Measurements from ENCODE around the gene ADAMTS12. TPM values are rescaled to one million over a fixed set of nuclear protein-coding genes. Genes with fewer than 3 reads are reported as not detected.

Gene ADAMTS12

DNA sequence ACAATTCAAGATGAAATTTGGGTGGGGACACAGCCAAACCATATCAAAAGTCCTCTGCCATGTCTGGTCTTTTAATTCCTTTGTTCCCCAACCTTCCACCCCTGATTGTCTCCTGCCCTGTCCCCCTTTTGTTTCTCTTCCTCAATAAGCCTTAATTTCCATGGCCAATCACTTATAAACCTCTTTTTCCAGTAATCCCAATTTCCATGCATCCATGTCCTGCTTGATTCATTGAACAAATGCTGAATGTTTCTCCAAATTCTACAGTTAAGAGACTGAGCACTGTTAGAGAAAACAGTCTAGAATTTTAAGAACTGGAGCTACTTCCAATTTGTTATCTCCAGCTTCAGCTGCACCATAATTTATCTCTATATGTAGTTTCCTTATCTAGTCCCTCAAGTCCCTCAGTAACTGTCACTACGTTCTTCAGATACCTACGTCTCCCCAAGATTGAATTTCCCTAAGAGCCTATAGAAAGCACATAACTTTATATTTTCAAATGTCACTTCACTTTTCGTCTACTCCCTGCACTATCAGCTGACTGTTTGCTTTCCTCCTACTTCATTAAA lies 416.8 kb downstream of the ADAMTS12 start:
- H3K9ac ChIP-seq (ENCODE audit: low read length) = no peak overlapping the region
- H4K8ac ChIP-seq (ENCODE audit: low read length) = no peak overlapping the region
- H3K4me2 ChIP-seq (ENCODE audit: low read length, poor library complexity, severe bottlenecking) = no peak overlapping the region
- no peak overlapping the region for H2AFZ ChIP-seq (ENCODE audit: low read depth, low read length)
- DNase-seq = no peak
- H3K4me3 ChIP-seq (ENCODE audit: insufficient read depth in 1 of 2, low read depth in 1 of 2, low read length in 2 of 2) = no peak overlapping the region
- no peak overlapping the region for H2BK15ac ChIP-seq (ENCODE audit: low read depth, poor library complexity, severe bottlenecking)
- H3K79me1 ChIP-seq (replicated peaks; ENCODE audit: low read length, poor library complexity, severe bottlenecking) = peaks cover 13% of the 10 kb centered on the region
- H3K27ac ChIP-seq (ENCODE audit: low read length, poor library complexity, severe bottlenecking) = no peak overlapping the region
- peaks cover 12 to 62% of the 10 kb centered on the region in 2 experiments for H3K36me3 ChIP-seq (ENCODE audit: control insufficient read depth in 1 of 2, insufficient read depth in 2 of 2, low read depth in 1 of 2, low read length in 2 of 2)
- H3K4ac ChIP-seq (ENCODE audit: low read depth in 1 of 2, low read length in 2 of 2) = no peak overlapping the region
- peaks cover 3% of the 10 kb centered on the region for H3K4me1 ChIP-seq (ENCODE audit: control insufficient read depth, insufficient read depth, low read depth, low read length)
- H2AK5ac ChIP-seq (ENCODE audit: low read length, severe bottlenecking) = no peak overlapping the region
- WGBS = 98% methylated on average over 3 of the region's 3 CpGs
- no peak overlapping the region for H2BK5ac ChIP-seq (ENCODE audit: low read depth, low read length, poor library complexity, severe bottlenecking)
- H2BK120ac ChIP-seq (ENCODE audit: low read depth, low read length) = no peak overlapping the region
- H3K27me3 ChIP-seq (ENCODE audit: control insufficient read depth in 1 of 2, insufficient read depth in 1 of 2, low read length in 2 of 2) = no peaks in the 10 kb centered on the region
- no peak overlapping the region for H3K14ac ChIP-seq (ENCODE audit: low read length in 2 of 2)
- no peaks in the 10 kb centered on the region for H3K9me3 ChIP-seq (ENCODE audit: control insufficient read depth, low read length)
- H2BK12ac ChIP-seq (ENCODE audit: low read length in 2 of 2) = no peak overlapping the region
- H4K91ac ChIP-seq (ENCODE audit: low read length) = no peak overlapping the region
- no peak overlapping the region for H3K18ac ChIP-seq (ENCODE audit: low read depth in 1 of 2, low read length in 2 of 2)
- no peak overlapping the region for H3K23ac ChIP-seq (ENCODE audit: low read length in 2 of 2)

DNA sequence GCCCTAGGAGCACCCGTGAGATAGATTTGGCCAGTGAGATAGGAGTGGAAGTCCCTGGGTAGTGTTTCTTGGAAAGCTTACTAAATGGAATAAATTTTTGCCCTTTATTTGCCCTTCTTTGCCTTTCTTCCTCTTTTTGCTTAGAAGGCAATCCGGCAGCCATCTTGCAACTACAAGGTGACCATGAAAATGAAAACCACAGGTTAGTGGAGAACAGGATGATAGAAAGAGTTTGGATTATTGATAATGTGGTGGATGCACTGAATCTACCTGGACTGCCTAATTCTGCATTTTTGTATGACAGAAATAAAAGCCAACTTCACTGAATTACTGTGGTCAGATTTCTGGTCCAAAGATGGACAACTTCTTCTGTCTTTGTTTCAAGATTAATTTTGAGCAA lies 417.8 kb downstream of the ADAMTS12 start:
- no peaks in the 10 kb centered on the region for H3K9me3 ChIP-seq (ENCODE audit: control insufficient read depth, low read length)
- 100% methylated on average over 2 of the region's 2 CpGs for WGBS
- peaks cover 1% of the 10 kb centered on the region for H3K4me1 ChIP-seq (ENCODE audit: control insufficient read depth, insufficient read depth, low read depth, low read length)
- no peak overlapping the region for H2BK15ac ChIP-seq (ENCODE audit: low read depth, poor library complexity, severe bottlenecking)
- DNase-seq = no peak
- no peak overlapping the region for H3K27ac ChIP-seq (ENCODE audit: low read length, poor library complexity, severe bottlenecking)
- H2BK120ac ChIP-seq (ENCODE audit: low read depth, low read length) = no peak overlapping the region
- H4K91ac ChIP-seq (ENCODE audit: low read length) = no peak overlapping the region
- H2BK12ac ChIP-seq (ENCODE audit: low read length in 2 of 2) = no peak overlapping the region
- H2BK5ac ChIP-seq (ENCODE audit: low read depth, low read length, poor library complexity, severe bottlenecking) = no peak overlapping the region
- H4K8ac ChIP-seq (ENCODE audit: low read length) = no peak overlapping the region
- peaks cover 17 to 72% of the 10 kb centered on the region in 2 experiments for H3K36me3 ChIP-seq (ENCODE audit: control insufficient read depth in 1 of 2, insufficient read depth in 2 of 2, low read depth in 1 of 2, low read length in 2 of 2)
- H3K18ac ChIP-seq (ENCODE audit: low read depth in 1 of 2, low read length in 2 of 2) = no peak overlapping the region
- H2AK5ac ChIP-seq (ENCODE audit: low read length, severe bottlenecking) = no peak overlapping the region
- H3K9ac ChIP-seq (ENCODE audit: low read length) = no peak overlapping the region
- no peak overlapping the region for H3K4me3 ChIP-seq (ENCODE audit: insufficient read depth in 1 of 2, low read depth in 1 of 2, low read length in 2 of 2)
- H3K4me2 ChIP-seq (ENCODE audit: low read length, poor library complexity, severe bottlenecking) = no peak overlapping the region
- H2AFZ ChIP-seq (ENCODE audit: low read depth, low read length) = no peak overlapping the region
- no peak overlapping the region for H3K23ac ChIP-seq (ENCODE audit: low read length in 2 of 2)
- H3K14ac ChIP-seq (ENCODE audit: low read length in 2 of 2) = no peak overlapping the region
- H3K4ac ChIP-seq (ENCODE audit: low read depth in 1 of 2, low read length in 2 of 2) = no peak overlapping the region
- H3K27me3 ChIP-seq (ENCODE audit: control insufficient read depth in 1 of 2, insufficient read depth in 1 of 2, low read length in 2 of 2) = no peaks in the 10 kb centered on the region
- peaks cover 15% of the 10 kb centered on the region for H3K79me1 ChIP-seq (replicated peaks; ENCODE audit: low read length, poor library complexity, severe bottlenecking)

Small RNA genes lying within 50 kb of the gene (small RNA-seq; reads per million reads assigned to genes)
- gene RNU6-923P (ENCODE audit: low read depth) = not detected

Data from mesenchymal stem cell (in vitro differentiated cells and primary cell).